ENCODE data around the gene SCAF4.

- TF ChIP-seq CTCF (IDR thresholded peaks at IDR 0.05) (no peak), POLR2A (IDR thresholded peaks at IDR 0.05) (no peak), POLR2AphosphoS5 (IDR thresholded peaks at IDR 0.05) (no peak)
Measured at GRCh38 chr21:31753949-31754707, 22.2 kb upstream of the SCAF4 start.

Data from transverse colon (tissue), 4 donors.